NCI-H69 (cell line): ENCODE results near the gene NGFR.

ENCODE experiments used
- DNase-seq: peaks from one replicate; lab custom pipeline; 2025; lab: John Stamatoyannopoulos, UW

Gene NGFR

GRCh38 chr17:49469831-49470810, 25.0 kb upstream of the NGFR start:
- DNase-seq = peak; percentile 30

- peak; percentile 30 for DNase-seq
Observed at GRCh38 chr17:49471089-49471683, 23.9 kb upstream of the NGFR start.

- peak; percentile 37 for DNase-seq
Observed at GRCh38 chr17:49471769-49472168, 23.3 kb upstream of the NGFR start.

GRCh38 chr17:49472527-49472926, 22.6 kb upstream of the NGFR start:
- DNase-seq = no peak

DNA sequence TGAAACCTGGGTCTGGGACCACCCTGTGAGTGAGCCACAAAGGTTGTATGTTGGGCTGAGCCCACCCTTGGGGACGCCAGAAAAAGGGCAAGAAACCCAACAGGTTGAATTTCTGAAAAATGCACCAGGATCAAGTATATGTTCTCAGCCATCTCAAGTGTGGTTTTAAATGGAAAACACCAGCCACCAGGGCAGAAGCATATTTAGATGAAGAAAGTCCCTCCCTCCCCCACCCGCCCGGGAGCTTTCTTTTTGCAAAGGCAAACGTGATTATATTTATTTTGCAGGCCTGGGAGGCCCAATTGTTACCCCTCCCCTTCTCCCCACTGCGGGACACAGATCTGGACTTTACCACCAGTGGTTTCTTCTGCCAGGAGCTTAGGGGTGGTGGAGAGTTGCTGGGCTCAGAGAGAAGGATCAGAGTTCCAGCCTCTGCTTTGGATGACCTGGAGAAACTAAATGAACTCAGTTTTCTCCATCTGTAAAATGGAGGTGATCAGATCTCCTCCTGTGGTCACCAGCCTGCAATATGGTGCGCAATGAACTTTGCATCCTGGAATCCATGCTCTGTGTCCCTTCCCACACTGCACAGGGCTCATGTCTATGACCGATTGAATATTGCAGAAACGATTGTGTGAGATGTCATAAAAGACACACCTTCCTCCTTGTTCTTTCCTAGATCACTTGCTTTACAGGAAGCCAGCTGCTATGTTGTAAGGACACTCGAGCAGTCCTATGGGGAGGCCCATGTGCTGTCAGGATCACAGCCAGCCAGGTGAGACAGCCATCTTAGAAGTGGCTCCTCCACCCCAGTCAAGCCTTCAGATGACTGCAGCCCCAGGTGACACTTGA, 21.0 kb upstream of the NGFR start:
- no peak for DNase-seq

DNA sequence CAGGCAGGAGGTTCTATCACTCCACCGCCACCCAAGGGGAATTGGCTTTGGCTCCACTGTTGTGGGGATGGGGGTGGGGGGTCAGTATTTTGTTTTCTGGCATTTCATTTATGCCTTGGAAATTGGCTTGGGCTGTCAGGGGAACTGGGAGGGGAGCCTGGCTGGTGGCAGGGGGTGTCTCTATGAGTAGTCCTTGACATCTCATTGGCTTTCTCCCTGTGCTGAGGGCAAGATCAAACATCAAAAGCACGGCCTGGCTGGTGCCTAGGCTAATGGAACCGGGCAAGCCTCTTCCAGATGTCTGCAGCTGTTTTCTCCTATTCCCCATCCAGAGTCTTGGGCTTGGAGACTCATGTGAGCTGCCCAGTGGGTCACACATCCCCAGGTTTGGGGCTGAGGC, 17.4 kb upstream of the NGFR start:
- no peak for DNase-seq

DNA sequence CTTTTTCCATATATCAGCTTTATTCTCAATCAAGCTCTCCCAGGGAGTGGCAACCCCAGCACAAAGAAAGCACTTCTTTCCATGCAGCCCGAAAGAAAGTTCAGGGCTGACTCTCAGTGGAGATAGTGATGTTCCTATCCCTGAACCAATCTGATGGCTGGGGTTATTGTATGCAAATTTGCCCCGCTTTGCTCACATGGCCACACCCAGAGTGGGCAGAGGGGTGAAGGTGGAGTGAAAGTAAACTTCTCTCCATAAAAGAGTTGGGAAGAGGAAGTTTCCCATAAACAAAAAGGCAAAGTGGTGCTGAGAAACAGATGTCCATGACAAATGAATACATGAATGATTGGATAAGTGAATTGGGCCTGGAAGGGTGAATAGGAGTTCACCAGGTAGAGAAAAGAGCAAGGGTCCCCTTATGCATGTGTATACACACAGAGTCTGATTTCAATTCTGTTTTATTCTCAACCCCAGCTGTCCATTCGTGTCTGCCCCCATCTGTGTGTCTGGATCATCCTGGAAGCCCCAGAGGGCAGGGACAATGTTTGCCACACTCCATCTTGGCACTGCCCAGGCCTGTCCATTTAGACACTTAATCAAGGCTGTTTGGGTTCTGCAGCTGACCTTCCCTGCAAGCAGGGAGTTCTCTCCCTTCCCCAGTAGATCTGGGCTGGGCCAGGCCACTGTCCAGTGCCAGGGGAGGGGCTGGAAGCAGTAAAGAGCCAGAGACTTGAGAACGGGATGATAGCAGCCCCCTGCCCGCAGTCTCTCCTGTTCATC, 14.1 kb upstream of the NGFR start:
- DNase-seq = no peak

- DNase-seq = no peak
Observed at GRCh38 chr17:49482144-49482817, 12.8 kb upstream of the NGFR start.

DNA sequence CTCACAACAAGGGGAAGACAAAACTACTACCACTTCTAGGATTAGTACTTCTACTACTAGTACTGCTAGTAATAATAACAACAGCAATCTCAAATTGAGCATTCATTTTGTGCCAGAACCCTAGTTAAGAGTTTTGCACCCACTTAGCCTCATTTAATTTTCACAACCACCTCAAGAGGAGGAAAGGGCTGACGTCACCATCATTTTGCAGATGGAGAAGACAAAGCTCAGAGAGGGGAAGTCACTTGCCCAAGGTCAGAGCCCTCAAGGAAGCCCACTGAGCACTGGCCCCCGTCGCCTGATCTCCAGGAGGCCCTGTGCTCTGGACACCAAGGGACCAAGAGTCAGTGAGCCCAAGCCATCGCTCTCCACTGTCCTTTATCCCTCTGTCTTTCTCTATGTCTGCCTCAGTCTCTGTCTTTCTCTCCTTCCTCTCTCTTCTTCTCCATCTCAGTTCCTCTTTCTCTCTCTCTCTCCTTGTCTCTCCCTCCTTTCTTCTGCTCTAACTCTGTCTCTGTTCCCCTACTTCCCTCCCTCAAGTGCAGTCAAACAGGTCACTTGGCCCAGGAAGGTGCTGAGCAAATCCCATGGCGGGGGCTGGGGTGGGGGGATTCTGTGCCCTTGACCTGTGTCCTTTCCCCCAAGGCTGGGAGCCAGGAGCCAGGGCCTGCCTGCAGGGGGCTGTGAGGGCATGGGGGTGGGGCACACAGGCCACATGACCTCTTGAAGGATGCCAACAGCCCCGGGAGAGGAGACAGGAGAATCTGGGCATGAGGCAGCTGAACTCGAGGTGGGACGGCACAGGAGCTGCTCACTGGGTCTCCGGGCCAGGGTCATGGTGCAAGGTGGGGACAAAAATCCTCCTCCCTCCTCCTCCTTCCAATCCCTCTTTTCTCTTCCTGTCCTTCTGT, 11.2 kb upstream of the NGFR start:
- DNase-seq = no peak

- DNase-seq = no peak
Observed at GRCh38 chr17:49484588-49484987, 10.5 kb upstream of the NGFR start.

DNA sequence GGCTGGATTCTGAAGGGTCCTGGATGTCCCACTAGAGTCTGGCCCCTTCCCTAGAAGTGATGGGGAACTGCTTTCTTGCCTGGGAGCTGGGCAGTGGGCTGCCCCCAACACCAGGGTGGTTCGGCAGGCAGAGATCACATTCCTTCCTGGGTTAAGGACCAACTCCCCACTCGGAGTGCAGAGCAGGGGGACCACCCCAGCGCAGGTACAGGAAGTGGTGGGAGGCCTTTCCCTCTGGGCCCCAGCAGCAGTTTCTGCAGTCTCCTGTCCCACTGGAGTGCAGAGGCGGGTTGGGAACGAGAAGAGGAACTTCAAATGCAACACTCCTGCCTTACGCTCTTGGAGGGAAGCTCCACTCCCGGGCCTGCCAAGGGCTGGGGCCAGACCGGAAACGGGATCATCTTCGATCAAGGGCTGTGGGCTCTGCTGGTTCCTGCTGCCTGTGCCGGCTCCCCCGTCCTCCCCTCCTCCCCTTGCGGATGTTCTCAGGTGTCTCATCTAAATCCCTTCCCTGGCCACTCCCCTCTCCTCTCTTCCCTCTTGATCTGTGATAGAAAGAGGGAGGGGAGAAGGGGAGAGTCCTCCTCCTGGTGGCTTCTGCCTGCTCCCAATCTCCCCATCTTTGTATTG, 9.0 kb upstream of the NGFR start:
- peak; percentile 49 for DNase-seq

- no peak for DNase-seq
Observed at GRCh38 chr17:49487183-49487582, 7.9 kb upstream of the NGFR start.

DNA sequence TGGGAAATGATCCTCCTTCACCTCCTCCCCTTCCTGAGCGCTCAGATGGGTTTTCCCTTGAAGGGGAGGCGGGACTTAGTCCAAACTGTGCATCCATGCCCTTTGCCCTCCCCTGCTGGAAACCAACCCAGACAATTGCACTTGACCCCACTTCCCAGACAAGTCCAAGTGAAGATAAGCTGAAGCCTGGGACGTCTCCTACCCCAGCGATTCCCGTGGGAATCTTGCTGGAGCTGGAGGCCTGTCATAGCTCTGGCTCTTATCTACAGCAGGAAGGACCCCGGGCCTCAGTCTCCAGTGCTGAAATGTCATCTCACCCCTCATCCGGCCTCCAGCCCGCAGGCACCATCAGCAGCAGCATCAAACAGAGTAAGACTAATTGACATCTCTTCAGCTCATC, 6.5 kb upstream of the NGFR start:
- no peak for DNase-seq

- DNase-seq = no peak
Observed at GRCh38 chr17:49489348-49489747, 5.7 kb upstream of the NGFR start.

GRCh38 chr17:49490276-49490675, 4.8 kb upstream of the NGFR start:
- DNase-seq = peak; percentile 73

DNA sequence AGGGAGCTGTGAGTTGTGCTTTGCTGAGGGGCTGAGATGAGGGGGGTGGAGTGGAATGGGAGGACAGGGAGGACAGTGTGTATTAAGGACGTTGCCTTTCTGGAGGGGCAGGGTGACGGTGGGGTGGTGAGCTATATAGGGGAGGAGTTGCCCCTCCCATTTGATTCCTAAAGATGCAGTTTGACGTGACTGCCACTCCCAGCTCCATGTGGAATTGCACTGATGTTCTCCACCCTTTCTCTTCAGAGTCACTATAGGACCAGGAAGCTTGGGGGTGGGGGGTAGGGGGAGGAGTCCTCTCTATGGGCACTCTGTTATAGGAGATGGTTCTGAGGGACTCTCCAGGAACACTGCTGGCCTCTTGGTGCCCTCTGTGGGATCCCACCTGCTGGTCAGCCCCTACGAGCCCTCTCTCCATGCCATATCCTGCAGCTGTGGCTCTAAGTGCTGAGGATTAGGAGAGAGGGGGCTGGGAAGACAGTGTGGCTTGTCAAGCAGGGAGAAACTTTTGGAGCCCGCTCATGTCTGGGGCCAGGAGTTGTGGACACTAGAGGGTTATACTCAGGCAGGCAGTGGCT, 3.8 kb upstream of the NGFR start:
- no peak for DNase-seq

DNA sequence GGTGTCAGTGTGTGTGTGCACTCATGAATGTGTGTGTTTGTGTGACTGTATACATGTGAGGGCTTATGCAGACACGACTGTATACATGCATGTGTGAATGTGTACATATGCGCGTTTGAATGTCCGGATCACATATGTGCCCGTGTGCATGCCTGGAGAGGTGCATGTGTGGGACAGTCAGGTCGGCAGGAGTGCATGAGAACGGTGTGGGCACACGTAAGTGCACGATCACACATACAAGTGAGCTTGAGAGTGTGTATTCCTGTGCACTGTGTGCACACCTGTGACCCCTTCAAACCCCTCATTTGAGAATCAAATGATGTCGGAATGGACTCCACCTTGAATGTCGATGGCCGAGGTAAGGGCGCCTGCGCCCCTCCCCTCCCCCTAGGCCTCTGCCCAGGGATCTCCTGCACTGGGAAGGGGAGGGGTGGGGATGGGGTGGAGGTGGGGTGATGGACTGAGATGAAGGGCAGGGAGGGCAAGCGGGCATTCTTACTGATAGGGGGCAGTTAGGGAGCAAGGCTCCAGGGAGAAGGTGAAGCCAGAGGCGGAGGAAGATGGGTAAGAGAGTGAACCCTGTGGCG, 601 bp upstream of the NGFR start:
- no peak for DNase-seq

- no peak for DNase-seq
Observed at GRCh38 chr17:49495842-49496182, 719 bp downstream of the NGFR start.
